Measurements from ENCODE around the gene MUC5AC. TPM values are rescaled to one million over a fixed set of nuclear protein-coding genes. Genes with fewer than 3 reads are reported as not detected.

Gene MUC5AC
- total RNA-seq, 1 donor from 2014 or later: 1.4 TPM

GRCh38 chr11:1149545-1149944 lies 8.2 kb upstream of the MUC5AC start:
- peaks cover 5% of the 10 kb centered on the region for H3K4me1 Mint-ChIP-seq (ENCODE audit: unreplicated experiment)
- H3K9me3 Mint-ChIP-seq: no peaks in the 10 kb centered on the region
- TF ChIP-seq CTCF (conservative IDR thresholded peaks at IDR 0.05): no peak
- H3K4me3 Mint-ChIP-seq: no peak overlapping the region
- H3K36me3 Mint-ChIP-seq: no peaks in the 10 kb centered on the region
- H3K27ac Mint-ChIP-seq: no peak overlapping the region
- peak; percentile 65 for DNase-seq (ENCODE audit: extremely low spot score, unreplicated experiment)
- peaks cover 13% of the 10 kb centered on the region for H3K27me3 Mint-ChIP-seq

DNA sequence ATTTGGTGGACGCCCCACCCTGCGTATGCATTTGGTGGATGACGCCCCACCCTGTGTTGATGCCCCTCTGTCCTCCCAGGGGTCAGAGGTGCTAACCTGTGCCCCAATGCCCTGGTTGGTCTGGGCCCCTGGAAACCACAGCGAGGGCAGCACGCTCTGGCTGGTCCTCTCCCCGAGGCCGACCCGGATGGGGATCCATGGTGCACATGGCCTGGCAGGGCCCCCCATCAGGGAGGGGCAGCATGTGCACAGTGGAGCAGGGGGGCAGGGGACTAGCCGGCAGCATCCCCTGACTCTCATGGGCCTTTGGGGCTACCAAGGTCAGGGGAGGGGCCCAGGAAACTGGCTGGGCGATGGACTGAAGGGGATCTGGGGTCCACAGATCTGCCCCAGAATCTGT lies 7.6 kb upstream of the MUC5AC start:
- Mint-ChIP-seq H3K36me3 (no peaks in the 10 kb centered on the region), H3K27me3 (peaks cover 13% of the 10 kb centered on the region), H3K9me3 (no peaks in the 10 kb centered on the region), H3K4me1 (ENCODE audit: unreplicated experiment) (peaks cover 5% of the 10 kb centered on the region), H3K4me3 (no peak overlapping the region), H3K27ac (no peak overlapping the region)
- no peak for TF ChIP-seq CTCF (conservative IDR thresholded peaks at IDR 0.05)
- peak; percentile 65 for DNase-seq (ENCODE audit: extremely low spot score, unreplicated experiment)

- Mint-ChIP-seq H3K4me3 (no peak overlapping the region), H3K27me3 (peaks cover 13% of the 10 kb centered on the region), H3K36me3 (no peaks in the 10 kb centered on the region), H3K27ac (peak overlapping the region; percentile 70), H3K4me1 (ENCODE audit: unreplicated experiment) (peaks cover 5% of the 10 kb centered on the region), H3K9me3 (no peaks in the 10 kb centered on the region)
- no peak for TF ChIP-seq CTCF (conservative IDR thresholded peaks at IDR 0.05)
- peak; percentile 64 for DNase-seq (ENCODE audit: extremely low spot score, unreplicated experiment)
Observed at GRCh38 chr11:1150769-1151365, 6.9 kb upstream of the MUC5AC start.

- H3K9me3 Mint-ChIP-seq: no peaks in the 10 kb centered on the region
- no peak for TF ChIP-seq CTCF (conservative IDR thresholded peaks at IDR 0.05)
- peak overlapping the region; percentile 70 for H3K27ac Mint-ChIP-seq
- H3K36me3 Mint-ChIP-seq: no peaks in the 10 kb centered on the region
- H3K4me1 Mint-ChIP-seq (ENCODE audit: unreplicated experiment): peaks cover 5% of the 10 kb centered on the region
- DNase-seq (ENCODE audit: extremely low spot score, unreplicated experiment): peak; percentile 64
- H3K4me3 Mint-ChIP-seq: no peak overlapping the region
- peaks cover 10% of the 10 kb centered on the region for H3K27me3 Mint-ChIP-seq
Observed at GRCh38 chr11:1151366-1152315, 6.1 kb upstream of the MUC5AC start.

GRCh38 chr11:1152316-1153104 lies 5.2 kb upstream of the MUC5AC start:
- TF ChIP-seq CTCF (conservative IDR thresholded peaks at IDR 0.05): no peak
- Mint-ChIP-seq H3K36me3 (no peaks in the 10 kb centered on the region), H3K4me3 (no peak overlapping the region), H3K27me3 (peaks cover 5% of the 10 kb centered on the region), H3K27ac (no peak overlapping the region), H3K9me3 (no peaks in the 10 kb centered on the region), H3K4me1 (ENCODE audit: unreplicated experiment) (peaks cover 5% of the 10 kb centered on the region)
- DNase-seq (ENCODE audit: extremely low spot score, unreplicated experiment): peak; percentile 58
